IMR-90 (cell line): Measurements from ENCODE around the gene PIH1D1. TPM values are rescaled to one million over a fixed set of nuclear protein-coding genes. Genes with fewer than 3 reads are reported as not detected.

ENCODE experiments used
- ATAC-seq: fragments of 200-7000 bp; cut with Tn5 transposase; 2 replicates; pipeline ENCODE4 v1.9.1; 2020; ENCODE audit warnings: low read depth, mild to moderate bottlenecking, moderate library complexity
- Bru-seq: library from RNA; stranded (reverse); fragments of 400-500 nt; gene quantifications from one replicate; lab custom pipeline; 2021; lab: Mats Ljungman, UMichigan
- BruChase-seq, 2 experiments: library from RNA; stranded (reverse); fragments of 400-500 nt; gene quantifications; one replicate each; lab custom pipeline; 2021; lab: Mats Ljungman, UMichigan
- BruUV-seq: library from RNA; stranded (reverse); fragments of 400-500 nt; replicated peaks from 2 replicates; lab custom pipeline; 2021; lab: Mats Ljungman, UMichigan
- CTCF ChIA-PET: fragments of 300-600 bp; formaldehyde crosslinking; extraction: SDS; loops from one replicate; lab custom pipeline; 2021; ENCODE audit warnings: antibody characterized with exemption; lab: Yijun Ruan, JAX
- POLR2A ChIA-PET: fragments of 300-600 bp; sonication (Branson Sonifier 250); formaldehyde crosslinking; loops from one replicate; lab custom pipeline; 2022; ENCODE audit warnings: antibody characterized with exemption; ENCODE audit not compliant: unreplicated experiment; lab: Charles Lee
- DNase-seq: peaks from one replicate; pipeline ENCODE4 v3.0.0; 2013
- H2AFZ ChIP-seq: replicated peaks from 2 replicates; pipeline ENCODE3; 2013; ENCODE audit warnings: low read length, mild to moderate bottlenecking; ENCODE audit not compliant: poor library complexity
- H2AK5ac ChIP-seq: 2 replicates; pipeline ENCODE4 v1.6.1; 2013; ENCODE audit warnings: low read depth, low read length, inconsistent platforms
- H2AK9ac ChIP-seq: replicated peaks from 2 replicates; pipeline ENCODE3; 2013; ENCODE audit warnings: mild to moderate bottlenecking, low read depth, low read length, moderate library complexity; ENCODE audit not compliant: poor library complexity
- H2BK120ac ChIP-seq: 2 replicates; pipeline ENCODE4 v1.6.1; 2013; ENCODE audit warnings: low read depth, low read length, inconsistent platforms
- H2BK15ac ChIP-seq: 3 replicates; pipeline ENCODE4 v1.6.1; 2013; ENCODE audit warnings: low read depth, low read length, inconsistent platforms
- H2BK20ac ChIP-seq: 2 replicates; pipeline ENCODE4 v1.6.1; 2013; ENCODE audit warnings: low read depth, mild to moderate bottlenecking, inconsistent platforms, low read length, moderate library complexity
- H2BK5ac ChIP-seq: 2 replicates; pipeline ENCODE4 v1.6.1; 2013; ENCODE audit warnings: mild to moderate bottlenecking, low read depth, low read length, inconsistent platforms; ENCODE audit not compliant: poor library complexity, severe bottlenecking
- H3K14ac ChIP-seq: replicated peaks from 2 replicates; pipeline ENCODE4 v1.6.1; 2013; ENCODE audit warnings: low read depth, low read length, inconsistent platforms
- H3K18ac ChIP-seq: 2 replicates; pipeline ENCODE4 v1.6.1; 2013; ENCODE audit warnings: low read depth, low read length, control low read depth
- H3K23ac ChIP-seq: 2 replicates; pipeline ENCODE4 v1.6.1; 2013; ENCODE audit warnings: low read depth, low read length, inconsistent platforms
- H3K27ac ChIP-seq: 2 replicates; pipeline ENCODE4 v1.5.1; 2013; ENCODE audit warnings: mild to moderate bottlenecking, control low read depth, low read length; ENCODE audit not compliant: insufficient read depth
- H3K27me3 ChIP-seq: 2 replicates; pipeline ENCODE4 v1.6.1; 2013; ENCODE audit warnings: low read length; ENCODE audit not compliant: control insufficient read depth, insufficient read depth
- H3K36me3 ChIP-seq: 2 replicates; pipeline ENCODE4 v1.6.1; 2013; ENCODE audit warnings: low read length, mixed read lengths; ENCODE audit not compliant: control insufficient read depth, insufficient read depth
- H3K4ac ChIP-seq: 2 replicates; pipeline ENCODE4 v1.6.1; 2013; ENCODE audit warnings: low read depth, low read length, inconsistent platforms
- H3K4me1 ChIP-seq: 2 replicates; pipeline ENCODE4 v1.6.1; 2013; ENCODE audit warnings: low read length, mixed read lengths; ENCODE audit not compliant: control insufficient read depth, insufficient read depth
- H3K4me2 ChIP-seq: 2 replicates; pipeline ENCODE4 v1.6.1; 2013; ENCODE audit warnings: low read depth, mild to moderate bottlenecking, control low read depth, low read length, moderate library complexity
- H3K4me3 ChIP-seq: 2 replicates; pipeline ENCODE4 v1.5.1; 2013; ENCODE audit warnings: low read depth, mild to moderate bottlenecking, control low read depth, low read length, moderate library complexity; ENCODE audit not compliant: insufficient read depth
- H3K56ac ChIP-seq: 2 replicates; pipeline ENCODE4 v1.6.1; 2013; ENCODE audit warnings: low read length, inconsistent platforms; ENCODE audit not compliant: insufficient read depth; ENCODE audit errors: extremely low read depth
- H3K79me1 ChIP-seq, 2 experiments: 2 replicates each; pipeline ENCODE4 v1.6.1; 2013; ENCODE audit warnings: low read length in 2 of 2, inconsistent platforms in 1 of 2, low read depth in 1 of 2
- H3K9ac ChIP-seq: 2 replicates; pipeline ENCODE4 v1.6.1; 2013; ENCODE audit warnings: low read depth, low read length, control low read depth
- H3K9me1 ChIP-seq: 2 replicates; pipeline ENCODE4 v1.6.1; 2013; ENCODE audit warnings: low read length, inconsistent platforms; ENCODE audit not compliant: insufficient read depth
- H3K9me3 ChIP-seq: 2 replicates; pipeline ENCODE4 v1.6.1; 2013; ENCODE audit warnings: low read length; ENCODE audit not compliant: control insufficient read depth, insufficient read depth
- H4K20me1 ChIP-seq: 2 replicates; pipeline ENCODE4 v1.6.1; 2013; ENCODE audit warnings: low read length, inconsistent platforms; ENCODE audit not compliant: insufficient read depth
- H4K5ac ChIP-seq: 2 replicates; pipeline ENCODE4 v1.6.1; 2013; ENCODE audit warnings: mild to moderate bottlenecking, low read depth, low read length, control low read depth
- H4K8ac ChIP-seq, 2 experiments: 2 replicates each; pipeline ENCODE4 v1.6.1; 2013; ENCODE audit warnings: low read depth in 2 of 2, low read length in 2 of 2, control low read depth in 1 of 2, inconsistent platforms in 1 of 2
- H4K91ac ChIP-seq: 2 replicates; pipeline ENCODE4 v1.6.1; 2013; ENCODE audit warnings: low read depth, low read length, inconsistent platforms; ENCODE audit not compliant: insufficient read depth
- CHD1 ChIP-seq: IDR thresholded peaks from 2 replicates; pipeline ENCODE4 v1.6.1; 2012; ENCODE audit warnings: low read depth, low read length, improper control_type of control experiment
- MAZ ChIP-seq: IDR thresholded peaks from 2 replicates; pipeline ENCODE4 v1.6.1; 2012; ENCODE audit warnings: low read depth, mild to moderate bottlenecking, low read length, improper control_type of control experiment, moderate library complexity, borderline replicate concordance
- POLR2A ChIP-seq: IDR thresholded peaks from 2 replicates; pipeline ENCODE4 v1.6.1; 2012; ENCODE audit warnings: mild to moderate bottlenecking, low read depth, low read length
- RAD21 ChIP-seq: IDR thresholded peaks from 2 replicates; pipeline ENCODE4 v1.6.1; 2012; ENCODE audit warnings: low read length, improper control_type of control experiment
- RCOR1 ChIP-seq: IDR thresholded peaks from 2 replicates; pipeline ENCODE4 v1.6.1; 2012; ENCODE audit warnings: mild to moderate bottlenecking, low read length, improper control_type of control experiment; ENCODE audit not compliant: insufficient replicate concordance
- whole genome bisulfite sequencing, 2 experiments: methylation state at CpG; one replicate each; pipeline versions ENCODE4 v1.1.5 to v1.1.7; 2013; ENCODE audit warnings: missing lambda C conversion rate in 2 of 2; ENCODE audit not compliant: insufficient read length in 1 of 2; ENCODE audit errors: extremely low coverage in 2 of 2; 5-methylcytosine and 5-hydroxymethylcytosine counted together
- dilution Hi-C: fragments of 300-500 bp; cut with HindIII; formaldehyde crosslinking; loops from one replicate; pipeline ENCODE4 v1.14.3; 2018; ENCODE audit warnings: low sequenced_read_pairs; ENCODE audit not compliant: unreplicated experiment
- in situ Hi-C: fragments of 300-500 bp; cut with MboI; formaldehyde crosslinking; loops from 3 replicates; pipeline ENCODE4 v1.14.3; 2019; ENCODE audit warnings: low sequenced_read_pairs, inconsistent platforms, mixed read lengths
- intact Hi-C: fragments of 100-400 bp; cut with micrococcal nuclease; formaldehyde crosslinking; loops from 2 replicates; pipeline ENCODE4 v1.10.0; 2022
- long read RNA-seq: library from polyadenylated mRNA; unstranded; transcript quantifications from one replicate; pipeline ENCODE4 v2.0.0, GENCODE V29; 2021; ENCODE audit not compliant: unreplicated experiment
- polyA plus RNA-seq, 3 experiments: library from polyadenylated mRNA; depleted of rRNA; stranded (reverse); fragments of >200 nt; gene quantifications; 2 replicates each; pipeline ENCODE4 v1.2.3, GENCODE V29; 2012; ENCODE audit warnings: low replicate concordance in 1 of 3
- total RNA-seq: library from RNA; depleted of rRNA; stranded (reverse); fragments of >200 nt; gene quantifications from 2 replicates; pipeline ENCODE4 v1.2.3, GENCODE V29; 2012; rRNA removed
- TF ChIP-seq, protein P1 (sequence below): fragments of 150-350 bp; IDR thresholded peaks from 2 replicates; pipeline ENCODE4 v1.6.1; 2017; ENCODE audit warnings: mild to moderate bottlenecking, antibody characterized with exemption, low read length, low read depth

PIH1D1 gene
- total RNA-seq (122 and 125 TPM in 2 replicates), polyA plus RNA-seq (2012; rRNA removed) (76.8 and 77.9 TPM in 2 replicates), Bru-seq, nascent RNA (percentile 52 among the genes with signal in this experiment), BruChase-seq, experiment 1, labeled RNA remaining after a 6-hour chase (percentile 66 among the genes with signal in this experiment), BruChase-seq, experiment 2, labeled RNA remaining after a 2-hour chase (percentile 61 among the genes with signal in this experiment)
- 69.5 and 71.7 TPM in 2 replicates for polyA plus RNA-seq (2012; cell fraction: cytosol; rRNA removed)
- polyA plus RNA-seq (2012; cell fraction: nucleus; rRNA removed; ENCODE audit: low replicate concordance) = 123 and 140 TPM in 2 replicates
- long read RNA-seq, transcript PIH1D1-201 (9 exons, 1,192 nt) = major isoform, 18 of 28 reads
- long read RNA-seq, partial matches to known transcripts = 0 of 28 reads
- long read RNA-seq, other reads (novel, unspliced or antisense) = 8 of 28 reads

DNA sequence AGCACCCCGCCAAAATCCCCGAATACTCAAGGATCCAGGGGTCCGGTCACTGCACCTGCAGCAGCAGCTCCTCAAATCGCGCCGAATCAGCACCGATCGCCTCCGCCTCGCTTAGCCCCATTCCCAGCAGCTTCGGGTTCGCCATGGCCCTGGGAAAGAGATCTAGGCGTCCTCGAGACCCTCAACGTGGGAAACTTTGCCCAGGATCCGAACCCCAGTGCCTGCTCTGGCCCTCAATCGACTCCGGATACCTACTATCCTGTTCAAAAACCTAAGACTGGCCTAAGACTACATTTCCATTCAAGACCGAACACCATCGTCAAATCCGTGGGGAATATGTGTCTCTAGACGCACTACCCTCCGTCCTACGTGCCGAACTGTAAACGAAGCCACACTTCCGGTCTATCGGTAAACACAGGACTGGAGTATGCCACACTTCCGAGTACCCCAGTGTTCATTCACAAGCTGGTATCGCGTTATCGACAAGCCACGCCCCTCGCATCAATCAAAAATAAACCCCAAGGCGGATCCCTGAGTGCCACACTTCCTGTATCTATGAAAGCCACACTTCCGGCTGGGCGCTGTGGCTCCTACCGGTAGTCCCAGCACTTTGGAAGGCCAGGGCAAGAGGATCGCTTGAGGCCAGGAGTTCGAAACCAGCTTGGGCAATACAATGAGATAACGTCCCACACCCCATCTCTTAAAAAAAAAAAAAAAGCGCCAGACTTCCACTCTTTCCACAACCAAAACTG, at the start of gene PIH1D1:
Gene PIH1D1, minus strand, starts transcription at position 385 of the 752 bp plus-strand sequence. Its CDS starts 240 bp downstream, at position 145.
- H3K4ac ChIP-seq = peak within 1 kb of the TSS; percentile 78
- H3K18ac ChIP-seq = peak within 1 kb of the TSS; percentile 3; the same call in 1 of the 2 replicates
- H4K5ac ChIP-seq = peak within 1 kb of the TSS; percentile 30
- BruUV-seq = no TSS peak
- H4K8ac ChIP-seq = peak within 1 kb of the TSS; percentile 95 to 98
- H3K9ac ChIP-seq = peak within 1 kb of the TSS; percentile 72
- no peak within 1 kb of the TSS for H2BK15ac ChIP-seq
- no peaks in the 10 kb centered on the region for H3K27me3 ChIP-seq
- intact Hi-C loops (no loop called here), in situ Hi-C loops (no loop called here), dilution Hi-C loops (no loop called here)
- WGBS, 2 experiments = 0% methylated on average over 20 of the region's 42 CpGs; no CpG with 5 or more reads in 1 of the 2 experiments
- peak; percentile 71 for ATAC-seq
- H3K79me1 ChIP-seq = peaks cover 23 to 58% of the 10 kb centered on the region in 2 experiments
- peak within 1 kb of the TSS; percentile 97 for H2AK5ac ChIP-seq
- H3K9me3 ChIP-seq = no peaks in the 10 kb centered on the region
- H3K56ac ChIP-seq = peak within 1 kb of the TSS; percentile 79
- TF ChIP-seq CHD1 (no peak), POLR2A (peak; percentile 84), RCOR1 (peak; percentile 88), MAZ (peak; percentile 68; the same call in 1 of the 2 replicates), RAD21 (no peak)
- TF ChIP-seq, protein P1, sequence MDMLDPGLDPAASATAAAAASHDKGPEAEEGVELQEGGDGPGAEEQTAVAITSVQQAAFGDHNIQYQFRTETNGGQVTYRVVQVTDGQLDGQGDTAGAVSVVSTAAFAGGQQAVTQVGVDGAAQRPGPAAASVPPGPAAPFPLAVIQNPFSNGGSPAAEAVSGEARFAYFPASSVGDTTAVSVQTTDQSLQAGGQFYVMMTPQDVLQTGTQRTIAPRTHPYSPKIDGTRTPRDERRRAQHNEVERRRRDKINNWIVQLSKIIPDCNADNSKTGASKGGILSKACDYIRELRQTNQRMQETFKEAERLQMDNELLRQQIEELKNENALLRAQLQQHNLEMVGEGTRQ = 0 out of 2 replicates have a peak, but pooled peaks have one; percentile 8
- peaks cover 11% of the 10 kb centered on the region for H3K9me1 ChIP-seq
- peak within 1 kb of the TSS; percentile 87 for H3K27ac ChIP-seq
- peak within 1 kb of the TSS; percentile 75; the same call in 1 of the 2 replicates for H4K91ac ChIP-seq
- peaks cover 2% of the 10 kb centered on the region; the same call in 1 of the 2 replicates for H3K4me1 ChIP-seq
- peak within 1 kb of the TSS; percentile 56 for H3K4me3 ChIP-seq
- peak within 1 kb of the TSS; percentile 82 for H2BK5ac ChIP-seq
- POLR2A ChIA-PET = interaction anchor here (0.5 kb wide), 1 partner anchor 20 kb away, joined by 6 read pairs; no protein-coding TSS in a partner anchor
- H2BK20ac ChIP-seq = no peak within 1 kb of the TSS
- CTCF ChIA-PET = no interaction called here
- H3K14ac ChIP-seq = peak within 1 kb of the TSS; percentile 89
- peak; percentile 99 for DNase-seq
- peak within 1 kb of the TSS; percentile 100 for H2AFZ ChIP-seq
- peak within 1 kb of the TSS; percentile 63 for H3K4me2 ChIP-seq
- H2AK9ac ChIP-seq = peak within 1 kb of the TSS; percentile 96
- H4K20me1 ChIP-seq = peaks cover 3% of the 10 kb centered on the region; the same call in 1 of the 2 replicates
- peaks cover 4% of the 10 kb centered on the region for H3K36me3 ChIP-seq
- peak within 1 kb of the TSS; percentile 63 for H3K23ac ChIP-seq
- H2BK120ac ChIP-seq = no peak within 1 kb of the TSS
